Tibial artery (tissue), 4 donors: ENCODE data around the gene ITGB5.

Experiments
- DNase-seq, 2 donors: peaks; one replicate each; pipeline ENCODE4 v3.0.0-alpha.2; 2019
- H3K27ac ChIP-seq, 2 donors: fragments of 200-600 bp; sonication (generic) in 1 of 2; 1 replicate in 1 of 2; 2 replicates in 1 of 2; pipeline ENCODE4 v1.5.1; 2018 to 2019; ENCODE audit warnings: mild to moderate bottlenecking in 1 of 2
- H3K27me3 ChIP-seq, 2 donors: fragments of 200-600 bp; sonication (generic) in 1 of 2; one replicate each; pipeline versions ENCODE4 v1.5.1 to v1.6.0; 2016 to 2019
- H3K36me3 ChIP-seq, 3 donors: fragments of 200-600 bp; sonication (generic) in 2 of 3; one replicate each; pipeline ENCODE4 v1.5.1; 2016 to 2019; ENCODE audit warnings: mild to moderate bottlenecking in 2 of 3
- H3K4me1 ChIP-seq, 4 donors: fragments of 200-600 bp; sonication (generic) in 2 of 4; 1 replicate in 3 of 4; 2 replicates in 1 of 4; pipeline ENCODE4 v1.5.1; 2016 to 2019
- H3K4me3 ChIP-seq, 2 donors: fragments of 200-600 bp; sonication (generic) in 1 of 2; 1 replicate in 1 of 2; 2 replicates in 1 of 2; pipeline ENCODE4 v1.5.1; 2018 to 2019; ENCODE audit warnings: mild to moderate bottlenecking in 2 of 2
- H3K9me3 ChIP-seq, 3 donors: fragments of 200-600 bp; sonication (generic) in 1 of 3; one replicate each; pipeline ENCODE4 v1.5.1; 2016 to 2019
- CTCF ChIP-seq, 2 experiments: fragments of 200-600 bp in 1 of 2; fragments of 450-650 bp in 1 of 2; IDR thresholded peaks; one replicate each; pipeline ENCODE4 v1.5.1; 2017 to 2019; ENCODE audit warnings: antibody characterized with exemption in 2 of 2, mild to moderate bottlenecking in 1 of 2, moderate library complexity in 1 of 2
- intact Hi-C: fragments of 100-400 bp; cut with DNase I; formaldehyde crosslinking; loops from one replicate; pipeline ENCODE4 v1.15.0; 2023; ENCODE audit warnings: low total_unique reads

ITGB5 gene

GRCh38 chr3:124804875-124805274 is 82.3 kb downstream of the ITGB5 start:
- Histone ChIP-seq H3K27me3 (no peaks in the 10 kb centered on the region), H3K9me3 (no peaks in the 10 kb centered on the region), H3K36me3 (peaks cover 5 to 20% (median 15%) of the 10 kb centered on the region in 3 donors), H3K27ac (peak overlapping the region; percentile 5 to 18), H3K4me1 (peaks cover 0 to 56% (median 36%) of the 10 kb centered on the region in 4 donors), H3K4me3 (no peak overlapping the region)
- no peak for TF ChIP-seq CTCF (IDR thresholded peaks at IDR 0.05)
- DNase-seq = no peak
- intact Hi-C loops = no loop called here

GRCh38 chr3:124802702-124803101 is 84.5 kb downstream of the ITGB5 start:
- intact Hi-C loops = no loop called here
- TF ChIP-seq CTCF (IDR thresholded peaks at IDR 0.05) = no peak
- no peak overlapping the region for H3K4me3 ChIP-seq
- H3K27ac ChIP-seq = peak overlapping the region; percentile 51 to 60
- H3K27me3 ChIP-seq = no peaks in the 10 kb centered on the region
- H3K36me3 ChIP-seq = peaks cover 5 to 20% (median 20%) of the 10 kb centered on the region in 3 donors
- peaks cover 0 to 43% (median 24%) of the 10 kb centered on the region in 4 donors for H3K4me1 ChIP-seq
- no peak for DNase-seq
- H3K9me3 ChIP-seq = no peaks in the 10 kb centered on the region

GRCh38 chr3:124802061-124802698 is 85.0 kb downstream of the ITGB5 start:
- no peaks in the 10 kb centered on the region for H3K27me3 ChIP-seq
- no peak overlapping the region for H3K4me3 ChIP-seq
- no peaks in the 10 kb centered on the region for H3K9me3 ChIP-seq
- no peak for TF ChIP-seq CTCF (IDR thresholded peaks at IDR 0.05)
- peaks cover 5 to 23% (median 20%) of the 10 kb centered on the region in 3 donors for H3K36me3 ChIP-seq
- H3K4me1 ChIP-seq = peaks cover 0 to 38% (median 23%) of the 10 kb centered on the region in 4 donors
- no peak for DNase-seq
- H3K27ac ChIP-seq = peak overlapping the region; percentile 51 to 60
- intact Hi-C loops = no loop called here

GRCh38 chr3:124800511-124801258 is 86.5 kb downstream of the ITGB5 start:
- H3K4me3 ChIP-seq = no peak overlapping the region
- peaks cover 16 to 38% (median 32%) of the 10 kb centered on the region in 3 donors for H3K36me3 ChIP-seq
- no peak for DNase-seq
- peak overlapping the region; percentile 51 to 60 for H3K27ac ChIP-seq
- H3K27me3 ChIP-seq = no peaks in the 10 kb centered on the region
- peaks cover 0 to 36% (median 23%) of the 10 kb centered on the region in 4 donors for H3K4me1 ChIP-seq
- TF ChIP-seq CTCF (IDR thresholded peaks at IDR 0.05) = no peak
- H3K9me3 ChIP-seq = no peaks in the 10 kb centered on the region
- intact Hi-C loops = no loop called here

- no peak overlapping the region for H3K4me3 ChIP-seq
- DNase-seq = no peak
- TF ChIP-seq CTCF (IDR thresholded peaks at IDR 0.05) = no peak
- peaks cover 0 to 36% (median 23%) of the 10 kb centered on the region in 4 donors for H3K4me1 ChIP-seq
- intact Hi-C loops = no loop called here
- H3K9me3 ChIP-seq = no peaks in the 10 kb centered on the region
- H3K27ac ChIP-seq = peak overlapping the region; percentile 51 to 60
- peaks cover 22 to 44% (median 38%) of the 10 kb centered on the region in 3 donors for H3K36me3 ChIP-seq
- no peaks in the 10 kb centered on the region for H3K27me3 ChIP-seq
Measured at GRCh38 chr3:124800076-124800475, 87.1 kb downstream of the ITGB5 start.
